Nephron progenitor cell (in vitro differentiated cells): Measurements from ENCODE around the gene PDZRN3.

ENCODE experiments used
- DNase-seq: peaks from one replicate; pipeline ENCODE4 v3.0.0; 2021
- H3K27ac Mint-ChIP-seq: 2 replicates; pipeline ENCODE4 v1.8.0; 2021; ENCODE audit warnings: mild to moderate bottlenecking, moderate library complexity, mixed read lengths
- H3K27me3 Mint-ChIP-seq: 2 replicates; pipeline ENCODE4 v1.8.0; 2021; ENCODE audit warnings: mild to moderate bottlenecking, low read depth, mixed read lengths; ENCODE audit not compliant: poor library complexity
- H3K36me3 Mint-ChIP-seq: 2 replicates; pipeline ENCODE4 v1.8.0; 2021; ENCODE audit warnings: low read depth, mixed read lengths
- H3K4me1 Mint-ChIP-seq: 2 replicates; pipeline ENCODE4 v1.8.0; 2021; ENCODE audit warnings: mixed read lengths
- H3K4me3 Mint-ChIP-seq: 2 replicates; pipeline ENCODE4 v1.8.0; 2021; ENCODE audit warnings: mild to moderate bottlenecking, moderate library complexity, mixed read lengths
- H3K9me3 Mint-ChIP-seq: 2 replicates; pipeline ENCODE4 v1.8.0; 2021; ENCODE audit warnings: mild to moderate bottlenecking, moderate library complexity, mixed read lengths
- TF ChIP-seq, protein P1 (sequence below): fragments of 200-600 bp; sonication (generic); IDR thresholded peaks from 2 replicates; pipeline ENCODE4 v1.5.0; 2021; ENCODE audit warnings: antibody characterized with exemption

Gene PDZRN3

GRCh38 chr3:73576999-73577461 is 47.7 kb downstream of the PDZRN3 start:
- no peak for DNase-seq
- Mint-ChIP-seq H3K27me3 (peaks cover 3% of the 10 kb centered on the region), H3K4me3 (no peak overlapping the region), H3K4me1 (peaks cover 32% of the 10 kb centered on the region), H3K27ac (no peak overlapping the region), H3K36me3 (peaks cover 32% of the 10 kb centered on the region), H3K9me3 (no peaks in the 10 kb centered on the region)
- TF ChIP-seq, protein P1, sequence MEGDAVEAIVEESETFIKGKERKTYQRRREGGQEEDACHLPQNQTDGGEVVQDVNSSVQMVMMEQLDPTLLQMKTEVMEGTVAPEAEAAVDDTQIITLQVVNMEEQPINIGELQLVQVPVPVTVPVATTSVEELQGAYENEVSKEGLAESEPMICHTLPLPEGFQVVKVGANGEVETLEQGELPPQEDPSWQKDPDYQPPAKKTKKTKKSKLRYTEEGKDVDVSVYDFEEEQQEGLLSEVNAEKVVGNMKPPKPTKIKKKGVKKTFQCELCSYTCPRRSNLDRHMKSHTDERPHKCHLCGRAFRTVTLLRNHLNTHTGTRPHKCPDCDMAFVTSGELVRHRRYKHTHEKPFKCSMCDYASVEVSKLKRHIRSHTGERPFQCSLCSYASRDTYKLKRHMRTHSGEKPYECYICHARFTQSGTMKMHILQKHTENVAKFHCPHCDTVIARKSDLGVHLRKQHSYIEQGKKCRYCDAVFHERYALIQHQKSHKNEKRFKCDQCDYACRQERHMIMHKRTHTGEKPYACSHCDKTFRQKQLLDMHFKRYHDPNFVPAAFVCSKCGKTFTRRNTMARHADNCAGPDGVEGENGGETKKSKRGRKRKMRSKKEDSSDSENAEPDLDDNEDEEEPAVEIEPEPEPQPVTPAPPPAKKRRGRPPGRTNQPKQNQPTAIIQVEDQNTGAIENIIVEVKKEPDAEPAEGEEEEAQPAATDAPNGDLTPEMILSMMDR = no peak

- Mint-ChIP-seq H3K9me3 (no peaks in the 10 kb centered on the region), H3K4me1 (peaks cover 43% of the 10 kb centered on the region), H3K36me3 (peaks cover 32% of the 10 kb centered on the region), H3K4me3 (no peak overlapping the region), H3K27me3 (peaks cover 3% of the 10 kb centered on the region), H3K27ac (no peak overlapping the region)
- DNase-seq = no peak
- TF ChIP-seq, protein P1 = no peak
These were observed 48.8 kb downstream of the PDZRN3 start for GRCh38 chr3:73575953-73576352.

GRCh38 chr3:73575519-73575918 is 49.2 kb downstream of the PDZRN3 start:
- Mint-ChIP-seq H3K4me3 (no peak overlapping the region), H3K27me3 (peaks cover 3% of the 10 kb centered on the region), H3K9me3 (no peaks in the 10 kb centered on the region), H3K27ac (no peak overlapping the region), H3K36me3 (peaks cover 32% of the 10 kb centered on the region), H3K4me1 (peaks cover 47% of the 10 kb centered on the region)
- TF ChIP-seq, protein P1 = no peak
- DNase-seq = no peak

GRCh38 chr3:73573204-73573603 is 51.5 kb downstream of the PDZRN3 start:
- Mint-ChIP-seq H3K27me3 (peaks cover 9% of the 10 kb centered on the region), H3K4me3 (no peak overlapping the region), H3K27ac (peak overlapping the region; percentile 50), H3K4me1 (peaks cover 63% of the 10 kb centered on the region), H3K36me3 (peaks cover 13% of the 10 kb centered on the region), H3K9me3 (no peaks in the 10 kb centered on the region)
- DNase-seq = no peak
- TF ChIP-seq, protein P1 = no peak

- Mint-ChIP-seq H3K4me1 (peaks cover 56% of the 10 kb centered on the region), H3K9me3 (no peaks in the 10 kb centered on the region), H3K27ac (peak overlapping the region; percentile 63), H3K4me3 (peak overlapping the region; percentile 49), H3K36me3 (peaks cover 15% of the 10 kb centered on the region), H3K27me3 (peaks cover 6% of the 10 kb centered on the region)
- peak; percentile 42 for DNase-seq
- TF ChIP-seq, protein P1 = no peak
These were observed 52.4 kb downstream of the PDZRN3 start for GRCh38 chr3:73572368-73572767.

- Mint-ChIP-seq H3K36me3 (peaks cover 15% of the 10 kb centered on the region), H3K27ac (peak overlapping the region; percentile 86), H3K4me1 (peaks cover 54% of the 10 kb centered on the region), H3K4me3 (peak overlapping the region; percentile 50), H3K9me3 (no peaks in the 10 kb centered on the region), H3K27me3 (peaks cover 6% of the 10 kb centered on the region)
- TF ChIP-seq, protein P1 = no peak
- peak; percentile 21 for DNase-seq
These were observed 53.4 kb downstream of the PDZRN3 start for GRCh38 chr3:73571238-73571794.
